Neuron (in vitro differentiated cells): ENCODE measurements around the gene ANO4.
"Not testable (repeated sequence)": the region's sequence is repeated elsewhere in the genome, so short reads cannot be mapped to it uniquely, and the experiment has no call there.

Experiments
- H2AFZ ChIP-seq: one replicate; pipeline ENCODE4 v1.6.1; 2013; ENCODE audit warnings: low read depth, mild to moderate bottlenecking, inconsistent platforms, low read length, moderate library complexity
- H3K27me3 ChIP-seq: one replicate; pipeline ENCODE4 v1.6.1; 2013; ENCODE audit warnings: low read length; ENCODE audit not compliant: insufficient read depth
- H3K36me3 ChIP-seq: one replicate; pipeline ENCODE4 v1.6.1; 2013; ENCODE audit warnings: low read length; ENCODE audit not compliant: insufficient read depth
- H3K4me1 ChIP-seq: one replicate; pipeline ENCODE4 v1.6.1; 2013; ENCODE audit warnings: low read length; ENCODE audit not compliant: insufficient read depth
- H3K4me3 ChIP-seq: 2 replicates; pipeline ENCODE4 v1.5.1; 2013; ENCODE audit warnings: mild to moderate bottlenecking, low read length, moderate library complexity
- H3K9me3 ChIP-seq: one replicate; pipeline ENCODE4 v1.6.1; 2013; ENCODE audit warnings: low read length

ANO4 gene

GRCh38 chr12:101145777-101146431 lies 351.3 kb downstream of the ANO4 start:
- not testable (repeated sequence) for H3K4me3 ChIP-seq, H3K36me3 ChIP-seq

DNA sequence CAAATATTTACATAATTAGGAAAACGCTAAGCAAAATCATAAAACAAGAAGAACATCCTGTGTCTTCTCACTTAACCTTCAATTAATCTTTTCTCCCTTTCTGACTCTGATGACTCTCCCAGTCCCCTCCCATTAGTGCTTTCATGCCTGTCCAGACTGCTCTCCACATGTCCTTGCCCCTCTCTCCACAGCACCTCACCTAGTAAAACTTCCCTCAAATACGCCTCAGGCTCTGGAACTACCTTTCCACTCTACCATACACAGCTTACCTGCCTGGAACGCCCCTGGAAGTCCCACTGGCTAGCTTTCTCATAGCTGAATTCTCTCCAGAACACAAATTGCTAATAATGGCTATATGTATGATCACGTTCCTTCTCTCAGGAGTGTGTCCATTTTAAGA lies 370.7 kb downstream of the ANO4 start:
- Histone ChIP-seq H3K4me1 (no peaks in the 10 kb centered on the region), H3K36me3 (no peaks in the 10 kb centered on the region), H2AFZ (no peak overlapping the region), H3K4me3 (no peak overlapping the region), H3K9me3 (no peaks in the 10 kb centered on the region), H3K27me3 (no peaks in the 10 kb centered on the region)

More at GRCh38 chr12:101145777-101146431, 351.3 kb downstream of the ANO4 start:
- not testable (repeated sequence) for H3K27me3 ChIP-seq, H3K4me1 ChIP-seq, H2AFZ ChIP-seq, H3K9me3 ChIP-seq

DNA sequence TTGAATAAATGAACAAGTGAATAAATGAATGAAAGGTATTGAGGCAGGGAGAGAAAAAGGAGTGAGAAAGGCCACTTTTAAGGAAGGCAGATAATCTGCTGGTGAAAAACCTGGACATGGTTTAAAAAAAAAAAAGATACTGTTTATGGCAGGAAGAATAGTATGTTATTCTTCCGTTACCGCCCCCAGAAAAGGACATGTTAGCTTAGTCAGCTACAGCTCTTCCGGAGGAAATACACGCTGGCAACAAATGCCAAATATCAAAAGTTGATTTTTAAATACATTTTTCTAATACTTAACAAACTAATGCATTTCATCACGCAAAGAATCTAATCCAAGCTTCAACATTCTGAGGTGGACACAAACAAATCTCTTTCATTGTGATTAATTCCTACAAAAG lies 372.3 kb downstream of the ANO4 start:
- Histone ChIP-seq H3K36me3 (no peaks in the 10 kb centered on the region), H3K4me3 (no peak overlapping the region), H3K4me1 (no peaks in the 10 kb centered on the region), H3K9me3 (no peaks in the 10 kb centered on the region), H3K27me3 (no peaks in the 10 kb centered on the region), H2AFZ (no peak overlapping the region)

DNA sequence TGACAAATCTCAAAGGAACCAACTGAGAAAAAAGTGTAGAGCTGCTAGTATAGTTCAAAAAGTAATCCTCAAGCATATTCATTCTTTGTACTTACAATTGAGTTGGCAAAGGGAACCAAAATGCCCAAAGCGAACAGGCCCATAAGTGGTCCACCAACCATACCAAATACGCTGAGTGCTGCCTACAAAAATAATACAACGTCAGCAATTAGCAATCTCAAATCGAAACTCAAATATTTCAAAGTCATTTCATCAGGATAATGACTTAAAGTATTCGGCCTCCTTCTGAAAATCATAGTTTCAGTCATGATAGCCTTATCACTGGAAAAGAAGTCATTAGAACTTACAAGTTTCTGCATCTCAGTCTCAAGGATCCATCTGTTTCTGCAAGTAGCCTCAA lies 373.4 kb downstream of the ANO4 start:
- H2AFZ ChIP-seq = no peak overlapping the region

DNA sequence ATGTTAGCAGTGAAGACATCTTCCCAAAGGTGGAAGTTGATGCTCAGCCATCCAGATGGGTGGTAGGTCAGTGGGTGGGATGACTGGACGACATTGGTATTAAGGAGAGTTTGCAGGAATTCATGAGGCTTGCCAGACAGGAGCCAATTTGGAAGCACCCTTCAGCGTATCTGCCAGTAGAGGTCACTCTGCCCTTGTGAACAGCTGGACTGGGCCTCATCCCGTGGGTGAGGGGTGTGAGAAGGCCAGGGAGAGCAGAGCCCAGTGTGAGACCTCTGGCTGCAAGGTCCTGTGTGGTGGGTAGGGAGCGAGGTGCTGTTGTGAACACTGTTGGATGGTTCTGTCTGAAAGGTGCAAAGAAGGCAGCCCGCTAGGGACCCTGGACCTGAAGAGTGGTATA lies 377.7 kb downstream of the ANO4 start:
- Histone ChIP-seq H3K4me1 (no peaks in the 10 kb centered on the region), H3K27me3 (no peaks in the 10 kb centered on the region), H3K9me3 (no peaks in the 10 kb centered on the region), H3K4me3 (no peak overlapping the region), H2AFZ (no peak overlapping the region), H3K36me3 (no peaks in the 10 kb centered on the region)

More for the DNA sequence above, 373.4 kb downstream of the ANO4 start:
- no peaks in the 10 kb centered on the region for H3K9me3 ChIP-seq
- no peaks in the 10 kb centered on the region for H3K4me1 ChIP-seq
- H3K4me3 ChIP-seq = no peak overlapping the region
- H3K36me3 ChIP-seq = no peaks in the 10 kb centered on the region
- no peaks in the 10 kb centered on the region for H3K27me3 ChIP-seq

DNA sequence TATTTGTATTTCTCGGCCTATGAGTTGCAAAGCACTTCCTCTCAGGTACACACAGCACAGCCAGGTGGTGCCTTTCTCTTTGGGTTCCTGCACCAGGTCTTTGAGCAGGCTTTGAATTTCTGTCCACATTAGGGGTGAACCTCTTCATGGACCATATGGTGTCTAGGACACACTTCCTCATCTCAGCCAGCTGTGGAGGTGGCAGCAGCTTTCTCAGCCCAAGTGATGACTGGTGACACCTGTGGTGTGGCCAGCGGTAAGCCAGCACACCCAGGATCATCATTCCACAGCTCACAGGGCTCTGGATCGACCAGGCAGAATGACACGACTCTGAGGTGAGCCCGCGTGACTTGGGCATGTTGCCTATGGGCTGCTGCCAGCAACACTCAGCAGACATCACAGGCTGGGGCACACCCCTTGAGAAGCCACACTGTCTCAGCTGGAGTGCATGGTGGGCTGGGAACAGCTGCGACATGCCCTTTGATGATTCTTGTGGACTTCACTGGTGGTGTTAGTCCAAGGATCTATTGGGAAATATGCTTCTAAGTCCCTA lies 378.7 kb downstream of the ANO4 start:
- Histone ChIP-seq H2AFZ (no peak overlapping the region), H3K27me3 (no peaks in the 10 kb centered on the region)

GRCh38 chr12:101174541-101174940 lies 380.0 kb downstream of the ANO4 start:
- no peaks in the 10 kb centered on the region for H3K9me3 ChIP-seq
- H2AFZ ChIP-seq = no peak overlapping the region
- H3K4me1 ChIP-seq = no peaks in the 10 kb centered on the region
- no peaks in the 10 kb centered on the region for H3K27me3 ChIP-seq
- H3K4me3 ChIP-seq = no peak overlapping the region
- H3K36me3 ChIP-seq = no peaks in the 10 kb centered on the region

More for the DNA sequence above, 378.7 kb downstream of the ANO4 start:
- Histone ChIP-seq H3K9me3 (no peaks in the 10 kb centered on the region), H3K4me1 (no peaks in the 10 kb centered on the region), H3K4me3 (no peak overlapping the region), H3K36me3 (no peaks in the 10 kb centered on the region)
